ENCODE measurements around the gene ELOB. TPM values are rescaled to one million over a fixed set of nuclear protein-coding genes. Genes with fewer than 3 reads are reported as not detected.

ELOB gene
- total RNA-seq, 1 donor from 2014 or later = 195 TPM

- no peak for TF ChIP-seq CTCF (IDR thresholded peaks at IDR 0.05; ENCODE audit: unreplicated experiment)
- Mint-ChIP-seq H3K4me3 (ENCODE audit: unreplicated experiment) (peak overlapping the region; percentile 94), H3K4me1 (ENCODE audit: unreplicated experiment) (peaks cover 47% of the 10 kb centered on the region), H3K27ac (ENCODE audit: unreplicated experiment) (peak overlapping the region; percentile 50), H3K36me3 (ENCODE audit: low read depth, unreplicated experiment) (peaks cover 52% of the 10 kb centered on the region), H3K27me3 (ENCODE audit: unreplicated experiment) (peaks cover 24% of the 10 kb centered on the region), H3K9me3 (ENCODE audit: unreplicated experiment) (no peaks in the 10 kb centered on the region)
- DNase-seq (ENCODE audit: low spot score) = no peak
Observed at GRCh38 chr16:2755158-2755557, 21.9 kb downstream of the ELOB start.

- H3K4me1 Mint-ChIP-seq (ENCODE audit: unreplicated experiment) = peaks cover 49% of the 10 kb centered on the region
Observed at GRCh38 chr16:2753733-2754020, 23.4 kb downstream of the ELOB start.

GRCh38 chr16:2752850-2753732 lies 24.0 kb downstream of the ELOB start:
- TF ChIP-seq CTCF (IDR thresholded peaks at IDR 0.05; ENCODE audit: unreplicated experiment) = no peak
- peaks cover 35% of the 10 kb centered on the region for H3K36me3 Mint-ChIP-seq (ENCODE audit: low read depth, unreplicated experiment)
- H3K27me3 Mint-ChIP-seq (ENCODE audit: unreplicated experiment) = peaks cover 24% of the 10 kb centered on the region
- peak overlapping the region; percentile 97 for H3K27ac Mint-ChIP-seq (ENCODE audit: unreplicated experiment)
- no peaks in the 10 kb centered on the region for H3K9me3 Mint-ChIP-seq (ENCODE audit: unreplicated experiment)
- peak; percentile 83 for DNase-seq (ENCODE audit: low spot score)
- peaks cover 49% of the 10 kb centered on the region for H3K4me1 Mint-ChIP-seq (ENCODE audit: unreplicated experiment)
- H3K4me3 Mint-ChIP-seq (ENCODE audit: unreplicated experiment) = peak overlapping the region; percentile 94

More at GRCh38 chr16:2753733-2754020, 23.4 kb downstream of the ELOB start:
- Mint-ChIP-seq H3K27ac (ENCODE audit: unreplicated experiment) (peak overlapping the region; percentile 97), H3K27me3 (ENCODE audit: unreplicated experiment) (peaks cover 24% of the 10 kb centered on the region), H3K36me3 (ENCODE audit: low read depth, unreplicated experiment) (peaks cover 41% of the 10 kb centered on the region), H3K4me3 (ENCODE audit: unreplicated experiment) (peak overlapping the region; percentile 94), H3K9me3 (ENCODE audit: unreplicated experiment) (no peaks in the 10 kb centered on the region)
- no peak for DNase-seq (ENCODE audit: low spot score)
- no peak for TF ChIP-seq CTCF (IDR thresholded peaks at IDR 0.05; ENCODE audit: unreplicated experiment)

GRCh38 chr16:2752035-2752849 lies 24.8 kb downstream of the ELOB start, which contains the start of gene SRRM2:
Gene SRRM2 (plus strand): TSS chr16:2752638. CDS start chr16:2756365, 3,727 bp downstream.
- Mint-ChIP-seq H3K27me3 (ENCODE audit: unreplicated experiment) (peaks cover 24% of the 10 kb centered on the region), H3K36me3 (ENCODE audit: low read depth, unreplicated experiment) (peaks cover 28% of the 10 kb centered on the region), H3K27ac (ENCODE audit: unreplicated experiment) (peak within 1 kb of the TSS; percentile 99), H3K9me3 (ENCODE audit: unreplicated experiment) (no peaks in the 10 kb centered on the region), H3K4me1 (ENCODE audit: unreplicated experiment) (peaks cover 49% of the 10 kb centered on the region), H3K4me3 (ENCODE audit: unreplicated experiment) (peak within 1 kb of the TSS; percentile 94)
- TF ChIP-seq CTCF (IDR thresholded peaks at IDR 0.05; ENCODE audit: unreplicated experiment) = no peak
- DNase-seq (ENCODE audit: low spot score) = peak; percentile 92

Data from endothelial cell (in vitro differentiated cells).